Right lung (tissue), 10 donors: ENCODE measurements around the gene PPIL4. TPM values are rescaled to one million over a fixed set of nuclear protein-coding genes. Genes with fewer than 3 reads are reported as not detected.

Experiments used
- DNase-seq, 2 donors: peaks; one replicate each; pipeline ENCODE4 v3.0.0-alpha.2; 2013
- long read RNA-seq, 8 donors: transcript quantifications; one replicate each; lab custom pipeline, GENCODE V29; 2026
- polyA plus RNA-seq, 5 donors: library from polyadenylated mRNA; unstranded; fragments of 120-200 nt; gene quantifications; one replicate each; pipeline versions ENCODE4 v1.2.1 to v1.2.3, GENCODE V29; 2013; ENCODE audit warnings: inconsistent platforms in 1 of 5, low replicate concordance in 1 of 5; ENCODE audit not compliant: insufficient read length in 5 of 5, insufficient read depth in 1 of 5

Gene PPIL4
- 10 to 100 TPM; 51.9 to 75.3 (median 72.7) TPM for polyA plus RNA-seq
- long read RNA-seq, donor 1, transcript PPIL4-201 (13 exons, 2,232 nt) = major isoform, 13 of 26 reads
- long read RNA-seq, donor 1, partial matches to known transcripts = 13 of 26 reads
- long read RNA-seq, donor 1, other reads (novel, unspliced or antisense) = 0 of 26 reads
- long read RNA-seq, donor 2, transcript PPIL4-201 (13 exons, 2,232 nt) = major isoform, 9 of 10 reads
- long read RNA-seq, donor 2, partial matches to known transcripts = 0 of 10 reads
- long read RNA-seq, donor 2, other reads (novel, unspliced or antisense) = 0 of 10 reads
- long read RNA-seq, donor 3, transcript PPIL4-201 (13 exons, 2,232 nt) = major isoform, 16 of 19 reads
- long read RNA-seq, donor 3, partial matches to known transcripts = 0 of 19 reads
- long read RNA-seq, donor 3, other reads (novel, unspliced or antisense) = 0 of 19 reads
- long read RNA-seq, donor 4, transcript PPIL4-201 (13 exons, 2,232 nt) = major isoform, 15 of 17 reads
- long read RNA-seq, donor 4, partial matches to known transcripts = 0 of 17 reads
- long read RNA-seq, donor 4, other reads (novel, unspliced or antisense) = 0 of 17 reads
- long read RNA-seq, donor 5, transcript PPIL4-201 (13 exons, 2,232 nt) = major isoform, 15 of 27 reads
- long read RNA-seq, donor 5, partial matches to known transcripts = 11 of 27 reads
- long read RNA-seq, donor 5, other reads (novel, unspliced or antisense) = 0 of 27 reads
- long read RNA-seq, donor 6, transcript PPIL4-201 (13 exons, 2,232 nt) = major isoform, 12 of 23 reads
- long read RNA-seq, donor 6, partial matches to known transcripts = 11 of 23 reads
- long read RNA-seq, donor 6, other reads (novel, unspliced or antisense) = 0 of 23 reads
- long read RNA-seq, donor 7, transcript PPIL4-201 (13 exons, 2,232 nt) = major isoform, 18 of 153 reads
- long read RNA-seq, donor 7, partial matches to known transcripts = 78 of 153 reads
- long read RNA-seq, donor 7, other reads (novel, unspliced or antisense) = 56 of 153 reads
- long read RNA-seq, donor 8, partial matches to known transcripts = 0 of 2 reads
- long read RNA-seq, donor 8, other reads (novel, unspliced or antisense) = 0 of 2 reads

GRCh38 chr6:149545754-149546471 is at the start of gene PPIL4:
Gene PPIL4 (minus strand): TSS chr6:149546043. CDS start chr6:149546005, 38 bp downstream.
- DNase-seq = peak; percentile 98

GRCh38 chr6:149593408-149593807 is 47.6 kb upstream of the PPIL4 start:
- no peak for DNase-seq

- DNase-seq = no peak
These were observed 47.1 kb upstream of the PPIL4 start for GRCh38 chr6:149592983-149593382.

GRCh38 chr6:149586149-149586548 is 40.3 kb upstream of the PPIL4 start:
- no peak for DNase-seq

GRCh38 chr6:149581349-149581748 is 35.5 kb upstream of the PPIL4 start:
- DNase-seq = no peak

- DNase-seq = no peak
These were observed 35.0 kb upstream of the PPIL4 start for GRCh38 chr6:149580880-149581279.

- DNase-seq = no peak
These were observed 22.2 kb upstream of the PPIL4 start for GRCh38 chr6:149567945-149568585.

GRCh38 chr6:149567194-149567586 is 21.3 kb upstream of the PPIL4 start:
- no peak for DNase-seq

GRCh38 chr6:149566410-149567193 is 20.8 kb upstream of the PPIL4 start:
- peak; percentile 44 to 55 for DNase-seq

GRCh38 chr6:149565527-149566409 is 19.9 kb upstream of the PPIL4 start, which contains the start of gene GINM1:
Gene GINM1 (plus strand): TSS chr6:149566375. CDS start chr6:149566415, 40 bp downstream.
- DNase-seq = peak; percentile 96 to 97

GRCh38 chr6:149563928-149564325 is 18.1 kb upstream of the PPIL4 start:
- no peak for DNase-seq

- DNase-seq = no peak
These were observed 17.5 kb upstream of the PPIL4 start for GRCh38 chr6:149563203-149563927.

- no peak for DNase-seq
These were observed 14.9 kb upstream of the PPIL4 start for GRCh38 chr6:149560736-149561135.

- no peak for DNase-seq
These were observed 13.5 kb upstream of the PPIL4 start for GRCh38 chr6:149559389-149559788.

- no peak for DNase-seq
These were observed 12.2 kb upstream of the PPIL4 start for GRCh38 chr6:149558029-149558428.

GRCh38 chr6:149551920-149552319 is 6.1 kb upstream of the PPIL4 start:
- no peak for DNase-seq

GRCh38 chr6:149545258-149545753 is 537 bp downstream of the PPIL4 start:
- DNase-seq = peak; percentile 71 to 81
